HG03457 (cell line): ENCODE data around the gene SUGCT.

Source experiments
- ATAC-seq: cut with Tn5 transposase; IDR thresholded peaks from one replicate; pipeline ENCODE4 v1.9.1; 2021; ENCODE audit warnings: moderate number of reproducible peaks; ENCODE audit not compliant: unreplicated experiment

Gene SUGCT

DNA sequence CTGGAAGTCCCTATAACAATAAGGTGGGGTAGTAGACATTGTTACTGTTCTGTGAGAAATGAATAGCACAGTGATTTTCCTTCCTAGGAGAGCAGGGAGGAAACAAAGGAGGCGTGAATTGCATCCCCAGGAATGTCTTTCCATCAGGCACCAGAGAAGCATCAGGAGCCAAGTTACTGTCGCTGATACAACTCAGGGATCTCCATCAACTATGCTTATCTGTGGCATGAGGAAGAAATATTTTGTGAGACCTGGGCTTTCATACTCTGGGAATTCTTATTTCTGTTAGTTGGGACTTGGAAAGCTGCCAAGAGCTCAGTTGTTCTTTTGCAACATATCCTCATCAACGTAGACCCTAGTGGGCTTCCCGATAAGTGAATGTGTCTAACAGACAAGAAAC lies 622.3 kb downstream of the SUGCT start:
- ATAC-seq: no peak

GRCh38 chr7:40758590-40758989 lies 623.8 kb downstream of the SUGCT start:
- ATAC-seq: no peak

- ATAC-seq: no peak
These were observed 625.6 kb downstream of the SUGCT start for GRCh38 chr7:40760293-40760964.

DNA sequence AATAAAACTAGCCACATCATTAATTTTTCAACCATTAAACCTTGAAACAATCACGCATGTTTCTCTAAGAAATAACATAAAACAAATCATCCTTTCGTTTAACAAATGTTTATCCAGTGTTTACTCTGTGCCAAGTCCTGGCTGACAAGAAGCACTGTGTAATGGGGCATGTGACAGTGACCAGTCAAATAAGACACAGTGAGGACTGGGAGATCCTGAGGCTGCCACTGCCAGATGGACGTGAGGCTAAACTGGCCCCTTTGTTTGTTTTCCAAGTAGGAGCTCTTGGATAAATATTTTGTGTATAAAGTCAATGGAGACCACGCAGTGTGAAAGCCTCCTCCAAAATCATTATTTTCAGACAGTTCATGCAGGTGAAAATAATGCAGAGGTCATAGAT lies 626.2 kb downstream of the SUGCT start:
- no peak for ATAC-seq

DNA sequence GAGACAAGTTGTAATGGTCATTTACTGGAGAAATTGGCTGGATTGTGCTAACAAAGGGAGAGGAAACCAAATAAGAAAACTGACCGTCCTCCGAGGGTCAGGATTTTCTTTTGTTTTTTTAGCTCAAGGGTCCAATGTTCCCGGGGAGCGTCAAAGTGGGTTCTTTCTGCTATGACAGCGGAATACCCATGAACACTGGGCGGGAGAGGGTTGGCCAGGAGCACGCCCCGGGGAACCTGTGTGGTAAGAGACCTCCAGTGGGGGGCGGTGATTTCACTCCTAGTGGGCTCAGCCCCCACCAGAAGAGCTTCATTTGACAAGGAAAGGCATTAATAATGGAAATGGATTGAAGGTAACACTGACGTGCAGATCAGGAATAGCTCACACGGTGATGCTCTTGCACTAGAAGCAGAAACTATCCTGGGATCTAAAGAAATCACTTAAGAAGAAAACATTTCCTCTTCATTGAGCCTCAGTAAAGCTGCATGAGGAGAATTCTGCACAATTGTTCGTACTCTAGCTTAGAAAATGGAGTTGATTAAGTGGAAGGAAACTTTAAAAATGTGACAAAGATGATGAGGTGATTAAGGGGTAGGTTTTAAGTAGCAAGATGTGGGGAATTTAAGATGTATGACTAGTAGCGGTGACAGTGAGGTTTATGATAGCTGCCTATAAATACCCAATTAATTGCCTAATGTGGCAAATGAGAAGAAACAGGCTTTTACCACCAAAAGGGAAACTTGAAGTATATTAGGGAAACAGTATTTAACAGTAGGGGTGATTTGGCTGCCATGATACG lies 627.2 kb downstream of the SUGCT start:
- ATAC-seq: no peak

- no peak for ATAC-seq
These were observed 628.8 kb downstream of the SUGCT start for GRCh38 chr7:40763319-40764287.

DNA sequence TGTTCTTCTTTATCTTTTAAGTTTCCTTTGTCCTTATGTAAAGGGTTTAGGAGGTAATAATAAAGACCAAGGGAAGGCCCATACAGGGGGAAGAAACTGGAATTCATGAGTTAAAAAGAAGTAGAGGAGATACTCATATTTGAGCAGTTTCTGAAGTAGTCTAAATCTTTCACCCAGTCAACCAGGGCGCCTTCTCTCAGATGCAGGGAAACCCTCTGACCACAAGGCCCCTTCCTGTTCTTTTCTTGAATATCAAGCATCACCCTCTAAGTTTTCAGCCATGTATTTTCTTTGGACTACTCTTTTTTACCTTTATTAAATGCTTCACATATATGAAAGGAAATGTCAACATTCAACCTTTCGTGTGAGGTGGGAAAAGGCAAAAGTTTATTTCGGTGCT lies 630.8 kb downstream of the SUGCT start:
- no peak for ATAC-seq

DNA sequence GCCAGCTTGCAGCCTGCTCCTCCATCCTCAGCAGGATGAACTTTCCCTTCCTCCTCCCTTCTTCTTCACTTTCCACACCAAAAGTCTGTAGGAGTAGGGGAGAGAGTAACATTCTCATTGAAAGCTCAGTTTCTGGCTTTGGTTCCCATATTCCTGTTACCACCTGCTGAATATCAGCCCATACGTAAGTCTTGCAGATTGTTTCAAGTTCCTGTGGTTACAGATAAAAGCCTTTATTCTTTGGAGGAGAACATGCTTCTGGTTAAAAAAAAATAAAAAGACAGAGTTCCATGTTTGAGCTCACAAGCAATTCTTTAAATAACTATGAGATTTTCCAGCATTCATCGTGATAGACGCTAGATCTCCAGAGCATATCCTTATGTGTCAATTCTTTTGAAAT lies 637.3 kb downstream of the SUGCT start:
- ATAC-seq: no peak

- ATAC-seq: no peak
These were observed 638.9 kb downstream of the SUGCT start for GRCh38 chr7:40773656-40774055.

DNA sequence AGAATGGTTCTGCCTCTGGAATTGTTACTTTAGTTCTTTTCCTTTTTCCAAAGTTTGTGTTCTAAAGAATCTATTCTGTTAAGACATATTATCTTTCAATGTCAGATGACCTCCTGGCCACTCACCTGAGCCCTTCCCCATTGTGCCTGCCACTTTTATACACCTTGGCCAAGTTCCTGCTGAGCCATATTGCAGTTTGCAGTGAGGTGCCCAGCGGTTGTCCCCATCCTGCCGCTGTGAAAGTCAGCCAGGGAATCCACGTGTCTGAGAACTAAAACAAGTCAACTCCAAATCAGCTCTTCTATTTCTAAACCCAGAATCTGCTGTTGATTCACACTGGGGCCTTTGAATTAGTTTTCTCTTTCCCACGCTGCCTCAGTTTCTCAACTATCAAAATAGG lies 641.1 kb downstream of the SUGCT start:
- ATAC-seq: no peak

- ATAC-seq: no peak
These were observed 643.0 kb downstream of the SUGCT start for GRCh38 chr7:40777730-40778312.

- no peak for ATAC-seq
These were observed 645.7 kb downstream of the SUGCT start for GRCh38 chr7:40780460-40780859.

GRCh38 chr7:40782836-40783235 lies 648.0 kb downstream of the SUGCT start:
- no peak for ATAC-seq

GRCh38 chr7:40784176-40784575 lies 649.4 kb downstream of the SUGCT start:
- ATAC-seq: no peak

DNA sequence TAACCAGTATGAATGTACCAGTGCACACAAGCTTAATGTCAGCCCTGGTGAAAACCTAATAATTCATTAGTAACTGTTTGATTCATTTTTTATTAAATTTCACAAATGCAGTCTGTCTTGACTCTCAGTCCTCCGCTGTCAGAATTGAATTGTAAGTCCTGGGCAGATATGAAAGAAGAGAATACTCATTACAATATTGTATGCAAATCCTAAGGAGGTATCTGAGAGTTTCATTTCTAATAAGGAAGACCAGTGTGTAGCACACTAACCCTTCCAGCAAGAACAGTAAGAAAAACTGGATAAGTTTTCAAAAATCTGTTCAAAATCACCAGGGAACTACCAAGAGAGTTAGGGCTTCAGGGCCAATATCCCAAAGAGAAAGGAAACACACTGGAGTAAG lies 652.1 kb downstream of the SUGCT start:
- no peak for ATAC-seq

DNA sequence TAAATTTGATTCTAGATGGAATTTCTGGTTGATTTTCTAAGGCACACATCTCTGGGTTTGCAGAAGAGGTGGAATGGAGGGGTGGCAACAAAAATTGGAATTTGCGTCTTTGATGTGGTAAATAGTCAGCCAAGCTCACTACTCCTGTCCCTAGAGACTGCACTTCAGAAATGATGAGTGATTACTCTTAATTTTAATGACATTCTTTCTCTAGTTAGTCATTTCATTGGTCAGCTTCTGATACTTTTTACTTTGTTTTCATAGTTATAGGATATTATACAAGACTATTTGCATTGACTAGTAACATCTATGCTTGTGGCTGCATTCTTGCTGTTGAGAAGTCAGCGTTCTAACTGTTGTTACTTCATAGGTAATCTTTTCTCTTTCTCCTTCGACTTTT lies 658.3 kb downstream of the SUGCT start:
- ATAC-seq: no peak

DNA sequence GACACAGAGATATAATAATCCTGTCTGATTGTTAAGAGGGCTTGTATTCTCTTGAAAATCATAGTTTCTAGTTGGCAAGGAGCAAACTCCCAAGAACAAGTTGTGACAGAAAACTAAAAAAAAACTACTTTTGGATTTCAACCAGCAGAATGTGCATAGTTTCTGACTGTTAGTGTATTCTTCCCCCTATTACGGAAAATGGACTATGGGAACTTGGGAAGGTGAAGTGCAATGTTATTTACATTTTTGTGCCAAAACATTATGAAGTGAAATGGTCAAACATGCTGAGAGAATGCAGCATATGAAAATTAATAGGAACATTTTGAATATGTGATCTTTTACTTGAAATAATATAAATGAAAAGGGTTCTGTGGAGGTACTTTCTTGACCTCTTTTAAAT lies 660.8 kb downstream of the SUGCT start:
- ATAC-seq: no peak

GRCh38 chr7:40796723-40797122 lies 661.9 kb downstream of the SUGCT start:
- no peak for ATAC-seq

DNA sequence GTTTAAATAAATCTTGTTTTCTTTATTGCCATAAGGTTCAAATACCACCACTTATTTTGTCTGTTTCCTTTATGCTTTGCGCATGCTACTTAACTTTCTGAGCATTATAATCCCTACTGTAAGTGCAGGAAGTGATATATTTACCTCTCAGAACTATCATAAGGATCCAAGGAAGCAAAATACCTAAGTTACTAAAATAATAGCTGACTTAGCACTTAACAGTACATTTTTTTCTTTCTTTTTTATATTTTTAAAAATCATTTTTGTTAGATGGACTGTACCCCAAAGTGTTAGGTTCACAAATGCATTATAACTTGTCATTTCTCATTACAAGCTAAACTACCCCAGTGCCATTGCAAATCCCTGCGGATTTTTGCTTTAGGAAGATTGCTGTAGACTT lies 663.8 kb downstream of the SUGCT start:
- no peak for ATAC-seq

DNA sequence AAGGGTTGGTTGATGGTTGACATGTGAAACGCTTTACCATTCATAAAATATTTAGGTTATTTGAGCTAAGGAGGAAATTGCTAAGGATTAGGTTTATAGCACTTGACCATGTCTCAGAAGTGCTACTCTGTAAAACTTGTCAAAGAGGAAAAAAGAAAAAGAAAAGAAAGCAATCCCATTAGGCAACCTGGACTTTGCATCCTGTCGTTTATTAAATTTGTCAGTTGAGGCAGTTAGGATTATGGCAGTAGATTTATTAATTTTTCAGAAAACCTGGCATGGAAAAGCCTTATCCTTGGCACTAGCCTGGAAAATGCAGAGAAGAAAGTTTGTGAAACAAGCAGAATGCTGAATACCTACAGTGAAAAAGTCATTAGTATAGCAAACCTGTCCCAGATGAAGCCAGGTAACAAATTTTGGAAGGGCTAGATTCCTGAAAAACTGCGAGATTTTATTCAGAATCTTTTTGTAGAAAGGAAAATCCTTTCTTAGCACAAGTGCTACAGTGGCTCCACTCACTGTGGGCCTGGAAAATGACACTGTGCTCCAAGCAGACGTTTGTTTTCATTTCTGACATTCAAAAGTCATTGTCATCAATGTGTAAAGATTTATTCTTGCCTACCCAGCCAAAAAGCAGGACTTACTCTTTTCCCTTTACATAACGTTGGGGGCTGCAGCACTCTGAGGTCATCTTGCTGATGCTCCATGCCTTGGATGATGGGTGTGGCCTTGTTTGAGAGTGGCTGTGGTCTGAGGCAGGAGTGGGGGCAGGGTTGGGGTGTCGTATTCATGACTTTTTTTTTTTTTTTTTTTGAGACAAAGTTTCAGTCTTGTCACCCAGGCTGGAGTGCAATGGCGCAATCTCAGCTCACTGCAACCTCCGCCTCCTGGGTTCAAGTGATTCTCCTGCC lies 664.9 kb downstream of the SUGCT start:
- ATAC-seq: no peak
